G401 (cell line): Measurements from ENCODE around the gene WASHC1. TPM values are rescaled to one million over a fixed set of nuclear protein-coding genes. Genes with fewer than 3 reads are reported as not detected.
"Not testable (repeated sequence)": the region's sequence is repeated elsewhere in the genome, so short reads cannot be mapped to it uniquely, and the experiment has no call there.

Experiments
- DNase-seq: peaks from one replicate; pipeline ENCODE4 v3.0.0-alpha.2; 2015; ENCODE audit warnings: low spot score
- in situ Hi-C: cut with HindIII; loops from 2 replicates; pipeline ENCODE4 v1.10.0; 2016; ENCODE audit warnings: low sequenced_read_pairs, mixed read lengths
- total RNA-seq: library from RNA; depleted of rRNA; stranded (reverse); fragments of >200 nt; shearing (Covaris generic); gene quantifications from 2 replicates; pipeline ENCODE4 v1.2.3, GENCODE V29; 2014; rRNA removed

Gene WASHC1
- total RNA-seq, 1 experiment from 2014 or later = 3.6 TPM

- in situ Hi-C loops, DNase-seq: not testable (repeated sequence)
Observed at GRCh38 chr9:21621-22020, 7.6 kb downstream of the WASHC1 start.

GRCh38 chr9:16875-17274 is 12.4 kb downstream of the WASHC1 start:
- DNase-seq, in situ Hi-C loops: not testable (repeated sequence)

- DNase-seq, in situ Hi-C loops: not testable (repeated sequence)
Observed at GRCh38 chr9:14129-14809, 15.0 kb downstream of the WASHC1 start.

GRCh38 chr9:11206-11605 is 18.1 kb downstream of the WASHC1 start:
- in situ Hi-C loops, DNase-seq: not testable (repeated sequence)

GRCh38 chr9:10653-11053 is 18.6 kb downstream of the WASHC1 start:
- in situ Hi-C loops, DNase-seq: not testable (repeated sequence)

GRCh38 chr9:10207-10606 is 19.0 kb downstream of the WASHC1 start:
- in situ Hi-C loops, DNase-seq: not testable (repeated sequence)

Other genes starting within 250 kb of the WASHC1 start
- not detected in 2 replicates for gene FOXD4, start 89.0 kb upstream of the WASHC1 start, total RNA-seq
- gene ZNG1A, start 149.6 kb upstream of the WASHC1 start, total RNA-seq = 46.2 and 48.3 TPM in 2 replicates
- not detected in 2 replicates for gene DOCK8, start 185.4 kb upstream of the WASHC1 start, total RNA-seq